GM10847 (cell line): ENCODE results near the gene MCEMP1.

Experiments
- POLR2A ChIP-seq: IDR thresholded peaks from 2 replicates; pipeline ENCODE4 v1.6.1; 2011; ENCODE audit not compliant: insufficient read length; ENCODE audit errors: extremely low read depth

Gene MCEMP1

GRCh38 chr19:7657131-7657751 is 19.6 kb upstream of the MCEMP1 start:
- no peak for TF ChIP-seq POLR2A

- no peak for TF ChIP-seq POLR2A
These were observed 18.6 kb upstream of the MCEMP1 start for GRCh38 chr19:7658219-7658686.

GRCh38 chr19:7661744-7662538 is 14.9 kb upstream of the MCEMP1 start:
- no peak for TF ChIP-seq POLR2A

GRCh38 chr19:7662657-7663056 is 14.2 kb upstream of the MCEMP1 start:
- TF ChIP-seq POLR2A = no peak

GRCh38 chr19:7663706-7664105 is 13.2 kb upstream of the MCEMP1 start:
- TF ChIP-seq POLR2A = no peak

GRCh38 chr19:7665076-7665475 is 11.8 kb upstream of the MCEMP1 start:
- no peak for TF ChIP-seq POLR2A

- TF ChIP-seq POLR2A = no peak
These were observed 8.0 kb upstream of the MCEMP1 start, which contains the start of gene RETN for GRCh38 chr19:7668842-7669241. TSS of gene RETN (plus strand) at chr19:7669049. CDS start at chr19:7669327, 278 bp downstream.

- TF ChIP-seq POLR2A = no peak
These were observed 7.2 kb upstream of the MCEMP1 start for GRCh38 chr19:7669641-7670040.

GRCh38 chr19:7670150-7670783 is 6.6 kb upstream of the MCEMP1 start:
- TF ChIP-seq POLR2A = no peak

GRCh38 chr19:7670790-7671189 is 6.1 kb upstream of the MCEMP1 start:
- no peak for TF ChIP-seq POLR2A

- TF ChIP-seq POLR2A = no peak
These were observed 4.4 kb upstream of the MCEMP1 start for GRCh38 chr19:7672522-7672921.

GRCh38 chr19:7674010-7675005 is 2.6 kb upstream of the MCEMP1 start:
- no peak for TF ChIP-seq POLR2A

- no peak for TF ChIP-seq POLR2A
These were observed 514 bp upstream of the MCEMP1 start for GRCh38 chr19:7676376-7676775.

GRCh38 chr19:7677669-7678311 is 900 bp downstream of the MCEMP1 start:
- no peak for TF ChIP-seq POLR2A

- no peak for TF ChIP-seq POLR2A
These were observed 2.3 kb downstream of the MCEMP1 start for GRCh38 chr19:7678971-7679751.
